HG02970 (cell line): Measurements from ENCODE around the gene DKC1.

ENCODE experiments used
- ATAC-seq: cut with Tn5 transposase; IDR thresholded peaks from one replicate; pipeline ENCODE4 v1.9.1; 2021; ENCODE audit warnings: mild to moderate bottlenecking, moderate library complexity, moderate number of reproducible peaks; ENCODE audit not compliant: unreplicated experiment, low FRiP score

Gene DKC1

GRCh38 chrX:154785716-154786115 lies 23.1 kb downstream of the DKC1 start:
- no peak for ATAC-seq

- ATAC-seq = no peak
Measured at GRCh38 chrX:154791467-154791866, 28.8 kb downstream of the DKC1 start.

GRCh38 chrX:154791939-154792338 lies 29.3 kb downstream of the DKC1 start:
- no peak for ATAC-seq

- no peak for ATAC-seq
Measured at GRCh38 chrX:154793084-154793795, 30.6 kb downstream of the DKC1 start.

- ATAC-seq = no peak
Measured at GRCh38 chrX:154795016-154795415, 32.4 kb downstream of the DKC1 start.

- no peak for ATAC-seq
Measured at GRCh38 chrX:154797006-154797405, 34.3 kb downstream of the DKC1 start.

GRCh38 chrX:154799556-154800348 lies 37.1 kb downstream of the DKC1 start:
- no peak for ATAC-seq

GRCh38 chrX:154800478-154801210 lies 38.0 kb downstream of the DKC1 start:
- ATAC-seq = no peak

GRCh38 chrX:154802947-154803346 lies 40.3 kb downstream of the DKC1 start:
- no peak for ATAC-seq

GRCh38 chrX:154804261-154804956 lies 41.7 kb downstream of the DKC1 start:
- ATAC-seq = no peak

- ATAC-seq = peak; percentile 70
Measured at GRCh38 chrX:154804957-154805695, 42.5 kb downstream of the DKC1 start, which contains the start of gene MPP1. TSS of gene MPP1 (minus strand) at chrX:154805485. CDS start at chrX:154805373, 112 bp downstream.

- no peak for ATAC-seq
Measured at GRCh38 chrX:154805696-154806091, 43.0 kb downstream of the DKC1 start.

- ATAC-seq = no peak
Measured at GRCh38 chrX:154806837-154807501, 44.3 kb downstream of the DKC1 start.

GRCh38 chrX:154809939-154810665 lies 47.4 kb downstream of the DKC1 start:
- ATAC-seq = no peak

GRCh38 chrX:154812341-154813101 lies 49.9 kb downstream of the DKC1 start:
- ATAC-seq = no peak

GRCh38 chrX:154813801-154814200 lies 51.1 kb downstream of the DKC1 start:
- no peak for ATAC-seq

GRCh38 chrX:154815274-154815818 lies 52.7 kb downstream of the DKC1 start:
- no peak for ATAC-seq
